Measurements from ENCODE around the gene PRPF40B.

Gene PRPF40B

GRCh38 chr12:49655595-49656236 is 32.4 kb downstream of the PRPF40B start:
- no peak overlapping the region for H3K4me3 ChIP-seq (ENCODE audit: low read depth in 1 of 2, low read length in 2 of 2)
- H3K36me3 ChIP-seq (ENCODE audit: control insufficient read depth in 1 of 2, insufficient read depth in 2 of 2, low read length in 2 of 2) = peaks cover 2 to 34% of the 10 kb centered on the region in 2 donors
- H3K9ac ChIP-seq (ENCODE audit: low read depth in 1 of 2, low read length in 2 of 2) = no peak overlapping the region
- H3K27ac ChIP-seq (ENCODE audit: low read depth, low read length) = no peak overlapping the region
- H3K27me3 ChIP-seq (ENCODE audit: control insufficient read depth in 1 of 2, insufficient read depth in 2 of 2, low read length in 2 of 2) = no peaks in the 10 kb centered on the region
- no peaks in the 10 kb centered on the region for H3K4me1 ChIP-seq (ENCODE audit: control insufficient read depth in 1 of 2, insufficient read depth in 2 of 2, low read length in 2 of 2)
- no peaks in the 10 kb centered on the region for H3K9me3 ChIP-seq (ENCODE audit: control insufficient read depth in 1 of 2, low read length in 2 of 2)

- Histone ChIP-seq H3K9ac (ENCODE audit: low read depth in 1 of 2, low read length in 2 of 2) (no peak overlapping the region), H3K27me3 (ENCODE audit: control insufficient read depth in 1 of 2, insufficient read depth in 2 of 2, low read length in 2 of 2) (no peaks in the 10 kb centered on the region), H3K36me3 (ENCODE audit: control insufficient read depth in 1 of 2, insufficient read depth in 2 of 2, low read length in 2 of 2) (peaks cover 2 to 22% of the 10 kb centered on the region in 2 donors), H3K4me3 (ENCODE audit: low read depth in 1 of 2, low read length in 2 of 2) (no peak overlapping the region), H3K9me3 (ENCODE audit: control insufficient read depth in 1 of 2, low read length in 2 of 2) (no peaks in the 10 kb centered on the region), H3K27ac (ENCODE audit: low read depth, low read length) (no peak overlapping the region), H3K4me1 (ENCODE audit: control insufficient read depth in 1 of 2, insufficient read depth in 2 of 2, low read length in 2 of 2) (peaks cover 11 to 19% of the 10 kb centered on the region in 2 donors)
Measured at GRCh38 chr12:49658276-49658675, 34.9 kb downstream of the PRPF40B start.

GRCh38 chr12:49659753-49660152 is 36.4 kb downstream of the PRPF40B start:
- no peak overlapping the region for H3K27ac ChIP-seq (ENCODE audit: low read depth, low read length)
- H3K4me1 ChIP-seq (ENCODE audit: control insufficient read depth in 1 of 2, insufficient read depth in 2 of 2, low read length in 2 of 2) = peaks cover 21 to 34% of the 10 kb centered on the region in 2 donors
- peaks cover 2 to 15% of the 10 kb centered on the region in 2 donors for H3K36me3 ChIP-seq (ENCODE audit: control insufficient read depth in 1 of 2, insufficient read depth in 2 of 2, low read length in 2 of 2)
- no peaks in the 10 kb centered on the region for H3K9me3 ChIP-seq (ENCODE audit: control insufficient read depth in 1 of 2, low read length in 2 of 2)
- no peak overlapping the region for H3K9ac ChIP-seq (ENCODE audit: low read depth in 1 of 2, low read length in 2 of 2)
- no peak overlapping the region for H3K4me3 ChIP-seq (ENCODE audit: low read depth in 1 of 2, low read length in 2 of 2)
- H3K27me3 ChIP-seq (ENCODE audit: control insufficient read depth in 1 of 2, insufficient read depth in 2 of 2, low read length in 2 of 2) = no peaks in the 10 kb centered on the region

GRCh38 chr12:49661191-49661590 is 37.8 kb downstream of the PRPF40B start:
- Histone ChIP-seq H3K27ac (ENCODE audit: low read depth, low read length) (no peak overlapping the region), H3K4me3 (ENCODE audit: low read depth in 1 of 2, low read length in 2 of 2) (no peak overlapping the region), H3K27me3 (ENCODE audit: control insufficient read depth in 1 of 2, insufficient read depth in 2 of 2, low read length in 2 of 2) (no peaks in the 10 kb centered on the region), H3K4me1 (ENCODE audit: control insufficient read depth in 1 of 2, insufficient read depth in 2 of 2, low read length in 2 of 2) (peaks cover 24 to 44% of the 10 kb centered on the region in 2 donors), H3K9ac (ENCODE audit: low read depth in 1 of 2, low read length in 2 of 2) (no peak overlapping the region), H3K36me3 (ENCODE audit: control insufficient read depth in 1 of 2, insufficient read depth in 2 of 2, low read length in 2 of 2) (peaks cover 2 to 11% of the 10 kb centered on the region in 2 donors), H3K9me3 (ENCODE audit: control insufficient read depth in 1 of 2, low read length in 2 of 2) (no peaks in the 10 kb centered on the region)

GRCh38 chr12:49661746-49662145 is 38.4 kb downstream of the PRPF40B start:
- Histone ChIP-seq H3K9ac (ENCODE audit: low read depth in 1 of 2, low read length in 2 of 2) (no peak overlapping the region), H3K4me1 (ENCODE audit: control insufficient read depth in 1 of 2, insufficient read depth in 2 of 2, low read length in 2 of 2) (peaks cover 24 to 44% of the 10 kb centered on the region in 2 donors), H3K27ac (ENCODE audit: low read depth, low read length) (no peak overlapping the region), H3K36me3 (ENCODE audit: control insufficient read depth in 1 of 2, insufficient read depth in 2 of 2, low read length in 2 of 2) (peaks cover 2 to 9% of the 10 kb centered on the region in 2 donors), H3K4me3 (ENCODE audit: low read depth in 1 of 2, low read length in 2 of 2) (no peak overlapping the region), H3K27me3 (ENCODE audit: control insufficient read depth in 1 of 2, insufficient read depth in 2 of 2, low read length in 2 of 2) (no peaks in the 10 kb centered on the region), H3K9me3 (ENCODE audit: control insufficient read depth in 1 of 2, low read length in 2 of 2) (no peaks in the 10 kb centered on the region)

GRCh38 chr12:49662998-49663843 is 39.9 kb downstream of the PRPF40B start:
- Histone ChIP-seq H3K9me3 (ENCODE audit: control insufficient read depth in 1 of 2, low read length in 2 of 2) (no peaks in the 10 kb centered on the region), H3K27ac (ENCODE audit: low read depth, low read length) (peak overlapping the region; percentile 70), H3K4me1 (ENCODE audit: control insufficient read depth in 1 of 2, insufficient read depth in 2 of 2, low read length in 2 of 2) (peaks cover 24 to 44% of the 10 kb centered on the region in 2 donors), H3K36me3 (ENCODE audit: control insufficient read depth in 1 of 2, insufficient read depth in 2 of 2, low read length in 2 of 2) (peaks cover under 1 to 4% of the 10 kb centered on the region in 2 donors), H3K4me3 (ENCODE audit: low read depth in 1 of 2, low read length in 2 of 2) (peak overlapping the region; percentile 35 to 46), H3K9ac (ENCODE audit: low read depth in 1 of 2, low read length in 2 of 2) (peak overlapping the region; percentile 15 to 41), H3K27me3 (ENCODE audit: control insufficient read depth in 1 of 2, insufficient read depth in 2 of 2, low read length in 2 of 2) (no peaks in the 10 kb centered on the region)

- no peak overlapping the region for H3K27ac ChIP-seq (ENCODE audit: low read depth, low read length)
- no peaks in the 10 kb centered on the region for H3K9me3 ChIP-seq (ENCODE audit: control insufficient read depth in 1 of 2, low read length in 2 of 2)
- H3K4me3 ChIP-seq (ENCODE audit: low read depth in 1 of 2, low read length in 2 of 2) = no peak overlapping the region
- no peaks in the 10 kb centered on the region for H3K27me3 ChIP-seq (ENCODE audit: control insufficient read depth in 1 of 2, insufficient read depth in 2 of 2, low read length in 2 of 2)
- no peak overlapping the region for H3K9ac ChIP-seq (ENCODE audit: low read depth in 1 of 2, low read length in 2 of 2)
- peaks cover 24 to 44% of the 10 kb centered on the region in 2 donors for H3K4me1 ChIP-seq (ENCODE audit: control insufficient read depth in 1 of 2, insufficient read depth in 2 of 2, low read length in 2 of 2)
- H3K36me3 ChIP-seq (ENCODE audit: control insufficient read depth in 1 of 2, insufficient read depth in 2 of 2, low read length in 2 of 2) = no peaks in the 10 kb centered on the region
Measured at GRCh38 chr12:49664167-49664566, 40.8 kb downstream of the PRPF40B start.

- Histone ChIP-seq H3K27ac (ENCODE audit: low read depth, low read length) (no peak overlapping the region), H3K27me3 (ENCODE audit: control insufficient read depth in 1 of 2, insufficient read depth in 2 of 2, low read length in 2 of 2) (no peaks in the 10 kb centered on the region), H3K4me3 (ENCODE audit: low read depth in 1 of 2, low read length in 2 of 2) (no peak overlapping the region), H3K9me3 (ENCODE audit: control insufficient read depth in 1 of 2, low read length in 2 of 2) (no peaks in the 10 kb centered on the region), H3K36me3 (ENCODE audit: control insufficient read depth in 1 of 2, insufficient read depth in 2 of 2, low read length in 2 of 2) (no peaks in the 10 kb centered on the region), H3K9ac (ENCODE audit: low read depth in 1 of 2, low read length in 2 of 2) (no peak overlapping the region), H3K4me1 (ENCODE audit: control insufficient read depth in 1 of 2, insufficient read depth in 2 of 2, low read length in 2 of 2) (peaks cover 24 to 44% of the 10 kb centered on the region in 2 donors)
Measured at GRCh38 chr12:49664591-49665239, 41.4 kb downstream of the PRPF40B start.

GRCh38 chr12:49665384-49665783 is 42.0 kb downstream of the PRPF40B start:
- Histone ChIP-seq H3K27ac (ENCODE audit: low read depth, low read length) (no peak overlapping the region), H3K27me3 (ENCODE audit: control insufficient read depth in 1 of 2, insufficient read depth in 2 of 2, low read length in 2 of 2) (no peaks in the 10 kb centered on the region), H3K9me3 (ENCODE audit: control insufficient read depth in 1 of 2, low read length in 2 of 2) (no peaks in the 10 kb centered on the region), H3K9ac (ENCODE audit: low read depth in 1 of 2, low read length in 2 of 2) (no peak overlapping the region), H3K4me1 (ENCODE audit: control insufficient read depth in 1 of 2, insufficient read depth in 2 of 2, low read length in 2 of 2) (peaks cover 27 to 47% of the 10 kb centered on the region in 2 donors), H3K4me3 (ENCODE audit: low read depth in 1 of 2, low read length in 2 of 2) (no peak overlapping the region), H3K36me3 (ENCODE audit: control insufficient read depth in 1 of 2, insufficient read depth in 2 of 2, low read length in 2 of 2) (no peaks in the 10 kb centered on the region)

GRCh38 chr12:49666176-49666575 is 42.8 kb downstream of the PRPF40B start:
- Histone ChIP-seq H3K36me3 (ENCODE audit: control insufficient read depth in 1 of 2, insufficient read depth in 2 of 2, low read length in 2 of 2) (no peaks in the 10 kb centered on the region), H3K4me3 (ENCODE audit: low read depth in 1 of 2, low read length in 2 of 2) (no peak overlapping the region), H3K9ac (ENCODE audit: low read depth in 1 of 2, low read length in 2 of 2) (no peak overlapping the region), H3K4me1 (ENCODE audit: control insufficient read depth in 1 of 2, insufficient read depth in 2 of 2, low read length in 2 of 2) (peaks cover 35 to 55% of the 10 kb centered on the region in 2 donors), H3K9me3 (ENCODE audit: control insufficient read depth in 1 of 2, low read length in 2 of 2) (no peaks in the 10 kb centered on the region), H3K27ac (ENCODE audit: low read depth, low read length) (no peak overlapping the region), H3K27me3 (ENCODE audit: control insufficient read depth in 1 of 2, insufficient read depth in 2 of 2, low read length in 2 of 2) (no peaks in the 10 kb centered on the region)

All from duodenal mucosa (tissue), 2 donors.